HG02798 (cell line): ENCODE measurements around the gene RHBDL2.
"Not testable (repeated sequence)": the region's sequence is repeated elsewhere in the genome, so short reads cannot be mapped to it uniquely, and the experiment has no call there.

Experiments used
- ATAC-seq: cut with Tn5 transposase; IDR thresholded peaks from one replicate; pipeline ENCODE4 v1.9.1; 2021; ENCODE audit warnings: mild to moderate bottlenecking; ENCODE audit not compliant: unreplicated experiment, poor library complexity

Gene RHBDL2

GRCh38 chr1:38888423-38889333 is 53.0 kb downstream of the RHBDL2 start:
- ATAC-seq, result no peak

- ATAC-seq, result no peak
Measured at GRCh38 chr1:38885092-38885491, 56.5 kb downstream of the RHBDL2 start.

GRCh38 chr1:38881487-38881886 is 60.1 kb downstream of the RHBDL2 start, which contains the start of gene GJA9:
Gene GJA9, minus strand, starts transcription at chr1:38881587. Its CDS starts 5,489 bp downstream, at chr1:38876098.
- no peak for ATAC-seq

GRCh38 chr1:38875811-38876210 is 65.8 kb downstream of the RHBDL2 start:
- ATAC-seq, result no peak

- ATAC-seq, result peak; percentile 98
Measured at GRCh38 chr1:38873027-38873969, 68.3 kb downstream of the RHBDL2 start, which contains the start of gene MYCBP. Gene MYCBP, minus strand, starts transcription at chr1:38873348. Its CDS starts 43 bp downstream, at chr1:38873305.

GRCh38 chr1:38872401-38873026 is 69.1 kb downstream of the RHBDL2 start:
- ATAC-seq, result peak; percentile 18

- ATAC-seq, result no peak
Measured at GRCh38 chr1:38870996-38871395, 70.6 kb downstream of the RHBDL2 start.

- ATAC-seq, result no peak
Measured at GRCh38 chr1:38867208-38867607, 74.4 kb downstream of the RHBDL2 start.

- ATAC-seq, result no peak
Measured at GRCh38 chr1:38865112-38865715, 76.4 kb downstream of the RHBDL2 start.

- no peak for ATAC-seq
Measured at GRCh38 chr1:38860454-38860795, 81.2 kb downstream of the RHBDL2 start.

- peak; percentile 96 for ATAC-seq
Measured at GRCh38 chr1:38859561-38860453, 81.8 kb downstream of the RHBDL2 start, which contains the start of gene RRAGC. Gene RRAGC, minus strand, starts transcription at chr1:38859772. Its CDS starts 126 bp downstream, at chr1:38859646.

- peak; percentile 33 for ATAC-seq
Measured at GRCh38 chr1:38858833-38859560, 82.6 kb downstream of the RHBDL2 start.

GRCh38 chr1:38852780-38853179 is 88.8 kb downstream of the RHBDL2 start:
- ATAC-seq, result no peak

- ATAC-seq, result no peak
Measured at GRCh38 chr1:38848071-38848470, 93.6 kb downstream of the RHBDL2 start.

- ATAC-seq, result no peak
Measured at GRCh38 chr1:38846210-38846609, 95.4 kb downstream of the RHBDL2 start.

GRCh38 chr1:38845088-38845487 is 96.5 kb downstream of the RHBDL2 start:
- not testable (repeated sequence) for ATAC-seq

GRCh38 chr1:38840281-38840680 is 101.3 kb downstream of the RHBDL2 start:
- no peak for ATAC-seq

GRCh38 chr1:38839363-38839762 is 102.3 kb downstream of the RHBDL2 start:
- ATAC-seq, result no peak
